ENCODE data around the gene CD300A.

- TF ChIP-seq POLR2AphosphoS5 (IDR thresholded peaks at IDR 0.05; ENCODE audit: low read depth): no peak
- TF ChIP-seq, protein P1, sequence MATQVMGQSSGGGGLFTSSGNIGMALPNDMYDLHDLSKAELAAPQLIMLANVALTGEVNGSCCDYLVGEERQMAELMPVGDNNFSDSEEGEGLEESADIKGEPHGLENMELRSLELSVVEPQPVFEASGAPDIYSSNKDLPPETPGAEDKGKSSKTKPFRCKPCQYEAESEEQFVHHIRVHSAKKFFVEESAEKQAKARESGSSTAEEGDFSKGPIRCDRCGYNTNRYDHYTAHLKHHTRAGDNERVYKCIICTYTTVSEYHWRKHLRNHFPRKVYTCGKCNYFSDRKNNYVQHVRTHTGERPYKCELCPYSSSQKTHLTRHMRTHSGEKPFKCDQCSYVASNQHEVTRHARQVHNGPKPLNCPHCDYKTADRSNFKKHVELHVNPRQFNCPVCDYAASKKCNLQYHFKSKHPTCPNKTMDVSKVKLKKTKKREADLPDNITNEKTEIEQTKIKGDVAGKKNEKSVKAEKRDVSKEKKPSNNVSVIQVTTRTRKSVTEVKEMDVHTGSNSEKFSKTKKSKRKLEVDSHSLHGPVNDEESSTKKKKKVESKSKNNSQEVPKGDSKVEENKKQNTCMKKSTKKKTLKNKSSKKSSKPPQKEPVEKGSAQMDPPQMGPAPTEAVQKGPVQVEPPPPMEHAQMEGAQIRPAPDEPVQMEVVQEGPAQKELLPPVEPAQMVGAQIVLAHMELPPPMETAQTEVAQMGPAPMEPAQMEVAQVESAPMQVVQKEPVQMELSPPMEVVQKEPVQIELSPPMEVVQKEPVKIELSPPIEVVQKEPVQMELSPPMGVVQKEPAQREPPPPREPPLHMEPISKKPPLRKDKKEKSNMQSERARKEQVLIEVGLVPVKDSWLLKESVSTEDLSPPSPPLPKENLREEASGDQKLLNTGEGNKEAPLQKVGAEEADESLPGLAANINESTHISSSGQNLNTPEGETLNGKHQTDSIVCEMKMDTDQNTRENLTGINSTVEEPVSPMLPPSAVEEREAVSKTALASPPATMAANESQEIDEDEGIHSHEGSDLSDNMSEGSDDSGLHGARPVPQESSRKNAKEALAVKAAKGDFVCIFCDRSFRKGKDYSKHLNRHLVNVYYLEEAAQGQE (IDR thresholded peaks at IDR 0.05; ENCODE audit: insufficient replicate concordance, low read depth): no peak
- TF ChIP-seq, protein P2, sequence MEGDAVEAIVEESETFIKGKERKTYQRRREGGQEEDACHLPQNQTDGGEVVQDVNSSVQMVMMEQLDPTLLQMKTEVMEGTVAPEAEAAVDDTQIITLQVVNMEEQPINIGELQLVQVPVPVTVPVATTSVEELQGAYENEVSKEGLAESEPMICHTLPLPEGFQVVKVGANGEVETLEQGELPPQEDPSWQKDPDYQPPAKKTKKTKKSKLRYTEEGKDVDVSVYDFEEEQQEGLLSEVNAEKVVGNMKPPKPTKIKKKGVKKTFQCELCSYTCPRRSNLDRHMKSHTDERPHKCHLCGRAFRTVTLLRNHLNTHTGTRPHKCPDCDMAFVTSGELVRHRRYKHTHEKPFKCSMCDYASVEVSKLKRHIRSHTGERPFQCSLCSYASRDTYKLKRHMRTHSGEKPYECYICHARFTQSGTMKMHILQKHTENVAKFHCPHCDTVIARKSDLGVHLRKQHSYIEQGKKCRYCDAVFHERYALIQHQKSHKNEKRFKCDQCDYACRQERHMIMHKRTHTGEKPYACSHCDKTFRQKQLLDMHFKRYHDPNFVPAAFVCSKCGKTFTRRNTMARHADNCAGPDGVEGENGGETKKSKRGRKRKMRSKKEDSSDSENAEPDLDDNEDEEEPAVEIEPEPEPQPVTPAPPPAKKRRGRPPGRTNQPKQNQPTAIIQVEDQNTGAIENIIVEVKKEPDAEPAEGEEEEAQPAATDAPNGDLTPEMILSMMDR (IDR thresholded peaks at IDR 0.05; ENCODE audit: insufficient read depth, low read length): no peak
Measured at GRCh38 chr17:74523308-74523707, 56.9 kb downstream of the CD300A start.
